NT2/D1 (cell line): ENCODE measurements around the gene LRRC8E.

Experiments used
- YY1 ChIP-seq: IDR thresholded peaks from 2 replicates; pipeline ENCODE4 v1.6.1; 2011; ENCODE audit not compliant: insufficient read length, insufficient read depth
- ZNF274 ChIP-seq: IDR thresholded peaks from 2 replicates; pipeline ENCODE4 v1.6.1; 2011; ENCODE audit warnings: mild to moderate bottlenecking, low read depth, low read length

- TF ChIP-seq YY1 (no peak), ZNF274 (no peak)
Measured at GRCh38 chr19:7941895-7942596, 53.7 kb downstream of the LRRC8E start.
